Ovary (tissue), 3 donors: ENCODE data around the gene GUCY1A1.

Source experiments
- EP300 ChIP-seq: sonication (generic); formaldehyde crosslinking; IDR thresholded peaks from one replicate; pipeline ENCODE4 v1.6.1; 2017; ENCODE audit warnings: antibody characterized with exemption
- TF ChIP-seq, protein P1 (sequence below), 3 donors: fragments of 450-650 bp in 2 of 3; fragments of 200-600 bp in 1 of 3; IDR thresholded peaks; one replicate each; pipeline versions ENCODE4 v1.5.1 to v1.8.0; 2016 to 2022; ENCODE audit warnings: antibody characterized with exemption in 3 of 3, mild to moderate bottlenecking in 1 of 3
- donor health status: DM: no; HTN: no; CAD: no.

DNA sequence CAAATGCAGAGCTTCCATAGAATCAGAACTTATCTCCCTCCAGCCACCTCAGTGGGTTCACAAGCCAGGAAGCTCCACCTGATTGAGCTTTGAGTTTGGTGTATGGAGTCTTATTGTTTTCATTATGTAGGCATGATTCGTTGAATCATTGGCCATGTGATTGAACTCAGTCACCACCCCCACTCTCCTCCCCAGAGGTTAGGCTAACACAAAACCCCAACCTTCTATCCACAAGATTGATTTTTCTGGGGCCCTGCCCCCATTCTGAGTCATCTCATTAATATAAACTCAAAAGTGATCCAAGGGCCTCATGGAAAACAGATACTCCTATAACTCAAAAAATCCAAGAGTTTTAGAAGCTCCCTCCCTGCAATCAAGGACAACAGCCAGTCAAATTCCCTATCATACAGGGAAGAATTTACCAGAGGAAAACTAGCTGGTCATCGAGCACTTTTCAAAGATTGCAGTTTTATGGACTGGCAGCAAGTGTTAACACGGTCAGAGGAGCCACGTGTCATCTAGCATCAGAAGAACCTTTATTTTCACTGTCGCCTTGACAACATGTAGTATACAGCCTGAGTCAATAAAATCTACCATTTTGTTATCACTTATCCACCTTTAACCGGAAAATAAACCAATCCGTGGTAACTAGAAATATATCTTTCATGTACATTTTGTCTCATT, 56.3 kb downstream of the GUCY1A1 start:
- TF ChIP-seq, protein P1, sequence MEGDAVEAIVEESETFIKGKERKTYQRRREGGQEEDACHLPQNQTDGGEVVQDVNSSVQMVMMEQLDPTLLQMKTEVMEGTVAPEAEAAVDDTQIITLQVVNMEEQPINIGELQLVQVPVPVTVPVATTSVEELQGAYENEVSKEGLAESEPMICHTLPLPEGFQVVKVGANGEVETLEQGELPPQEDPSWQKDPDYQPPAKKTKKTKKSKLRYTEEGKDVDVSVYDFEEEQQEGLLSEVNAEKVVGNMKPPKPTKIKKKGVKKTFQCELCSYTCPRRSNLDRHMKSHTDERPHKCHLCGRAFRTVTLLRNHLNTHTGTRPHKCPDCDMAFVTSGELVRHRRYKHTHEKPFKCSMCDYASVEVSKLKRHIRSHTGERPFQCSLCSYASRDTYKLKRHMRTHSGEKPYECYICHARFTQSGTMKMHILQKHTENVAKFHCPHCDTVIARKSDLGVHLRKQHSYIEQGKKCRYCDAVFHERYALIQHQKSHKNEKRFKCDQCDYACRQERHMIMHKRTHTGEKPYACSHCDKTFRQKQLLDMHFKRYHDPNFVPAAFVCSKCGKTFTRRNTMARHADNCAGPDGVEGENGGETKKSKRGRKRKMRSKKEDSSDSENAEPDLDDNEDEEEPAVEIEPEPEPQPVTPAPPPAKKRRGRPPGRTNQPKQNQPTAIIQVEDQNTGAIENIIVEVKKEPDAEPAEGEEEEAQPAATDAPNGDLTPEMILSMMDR (IDR thresholded peaks at IDR 0.05) = no peak
- no peak for TF ChIP-seq EP300
